Measurements from ENCODE around the gene NOSIP.
"Not testable (repeated sequence)": the region's sequence is repeated elsewhere in the genome, so short reads cannot be mapped to it uniquely, and the experiment has no call there.

Gene NOSIP

GRCh38 chr19:49580264-49581006 lies at the start of gene NOSIP:
Gene NOSIP (minus strand): TSS chr19:49580556. CDS start chr19:49560691, 19,865 bp downstream.
- DNase-seq: peak; percentile 90

GRCh38 chr19:49629659-49630058 lies 49.3 kb upstream of the NOSIP start:
- no peak for DNase-seq

GRCh38 chr19:49626226-49626625 lies 45.9 kb upstream of the NOSIP start:
- DNase-seq: no peak

- no peak for DNase-seq
Measured at GRCh38 chr19:49624967-49625910, 44.9 kb upstream of the NOSIP start.

GRCh38 chr19:49617860-49618259 lies 37.5 kb upstream of the NOSIP start:
- DNase-seq: not testable (repeated sequence)

- DNase-seq: no peak
Measured at GRCh38 chr19:49616945-49617344, 36.6 kb upstream of the NOSIP start.

GRCh38 chr19:49616532-49616931 lies 36.2 kb upstream of the NOSIP start:
- DNase-seq: no peak

- DNase-seq: no peak
Measured at GRCh38 chr19:49615861-49616260, 35.5 kb upstream of the NOSIP start.

GRCh38 chr19:49614096-49614833 lies 33.9 kb upstream of the NOSIP start:
- DNase-seq: no peak

GRCh38 chr19:49613374-49613773 lies 33.0 kb upstream of the NOSIP start:
- peak; percentile 44 for DNase-seq

- DNase-seq: no peak
Measured at GRCh38 chr19:49609499-49610092, 29.2 kb upstream of the NOSIP start.

- DNase-seq: no peak
Measured at GRCh38 chr19:49605605-49606004, 25.2 kb upstream of the NOSIP start.

GRCh38 chr19:49602806-49603205 lies 22.4 kb upstream of the NOSIP start:
- no peak for DNase-seq

- no peak for DNase-seq
Measured at GRCh38 chr19:49601482-49602038, 21.2 kb upstream of the NOSIP start.

GRCh38 chr19:49599378-49600295 lies 19.3 kb upstream of the NOSIP start:
- no peak for DNase-seq

- no peak for DNase-seq
Measured at GRCh38 chr19:49597703-49597974, 17.3 kb upstream of the NOSIP start.

- DNase-seq: no peak
Measured at GRCh38 chr19:49596954-49597702, 16.8 kb upstream of the NOSIP start.

- no peak for DNase-seq
Measured at GRCh38 chr19:49596407-49596806, 16.1 kb upstream of the NOSIP start.

GRCh38 chr19:49595819-49596404 lies 15.6 kb upstream of the NOSIP start:
- DNase-seq: no peak

Measured in NCI-H2029 treated with DMSO at 0.1 percent for 48 hours (cell line).